NCI-H345 treated with DMSO at 0.1 percent for 48 hours (cell line): ENCODE measurements around the gene CACNB3.
"Not testable (repeated sequence)": the region's sequence is repeated elsewhere in the genome, so short reads cannot be mapped to it uniquely, and the experiment has no call there.

Source experiments
- DNase-seq: peaks from one replicate; lab custom pipeline; 2025; ENCODE audit not compliant: unreplicated experiment; lab: John Stamatoyannopoulos, UW

The CACNB3 gene

DNA sequence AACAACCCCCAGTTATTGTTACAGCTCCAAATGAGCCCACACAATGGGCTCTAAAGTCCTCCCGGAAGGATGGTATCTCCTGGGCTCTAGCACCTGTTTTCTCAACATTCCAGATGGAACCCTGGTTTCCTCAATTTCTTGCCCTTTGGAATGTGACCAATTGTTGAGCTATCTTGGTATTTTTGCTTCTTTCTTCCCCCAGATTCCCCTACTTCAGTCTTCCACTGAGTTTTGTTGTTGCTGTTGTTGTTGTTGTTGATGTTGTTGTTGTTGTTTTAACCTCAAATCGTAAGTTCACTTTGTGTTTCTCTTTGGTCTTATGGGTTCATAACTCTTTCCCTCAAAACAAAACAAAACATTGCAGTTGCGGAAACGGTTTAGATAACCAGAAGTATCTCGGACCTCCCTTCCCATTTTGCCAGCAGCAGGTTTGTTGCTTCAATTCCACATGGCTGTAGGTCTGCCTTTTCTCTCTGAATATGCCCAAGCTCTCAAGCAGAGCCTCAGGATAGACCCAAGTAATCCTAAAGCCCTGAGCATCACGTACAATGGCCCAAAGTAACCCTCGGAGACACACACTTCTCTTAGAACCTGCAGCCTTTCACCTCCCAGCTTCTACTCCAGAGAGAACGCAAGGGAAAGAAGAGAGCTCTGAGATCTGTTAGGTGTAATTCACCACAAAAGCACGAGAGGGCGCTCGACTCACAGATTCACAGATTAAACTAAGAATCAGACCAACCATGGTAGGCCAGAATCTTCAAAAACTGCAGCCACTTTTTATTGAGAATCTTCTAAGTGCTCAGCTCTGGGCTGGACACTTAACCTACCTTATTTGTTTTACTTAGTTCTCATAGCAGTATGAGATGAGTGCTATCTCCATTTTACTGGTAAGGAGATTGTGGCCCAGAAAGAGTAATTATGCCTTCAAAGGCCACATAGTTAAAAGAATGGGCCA lies 34.7 kb downstream of the CACNB3 start:
- peak; percentile 22 for DNase-seq

DNA sequence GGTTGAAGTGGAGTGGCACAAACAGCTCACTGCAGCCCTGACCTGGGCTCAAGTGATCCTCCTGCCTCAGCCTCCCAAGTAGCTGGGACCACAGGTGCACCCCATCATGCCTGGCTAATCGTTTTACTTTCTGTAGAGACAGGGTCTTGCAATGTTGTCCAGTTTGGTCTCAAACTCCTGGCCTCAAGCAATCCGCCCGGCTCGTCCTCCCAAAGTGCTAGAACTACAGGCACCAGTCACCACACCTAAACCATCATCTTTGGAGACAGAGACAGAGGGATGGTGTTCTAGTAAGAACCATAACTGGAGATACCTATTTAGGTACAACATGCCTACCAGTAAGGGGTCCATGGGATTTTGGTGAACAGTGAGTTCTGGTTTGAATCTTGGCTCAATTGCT lies 36.2 kb downstream of the CACNB3 start:
- no peak for DNase-seq

DNA sequence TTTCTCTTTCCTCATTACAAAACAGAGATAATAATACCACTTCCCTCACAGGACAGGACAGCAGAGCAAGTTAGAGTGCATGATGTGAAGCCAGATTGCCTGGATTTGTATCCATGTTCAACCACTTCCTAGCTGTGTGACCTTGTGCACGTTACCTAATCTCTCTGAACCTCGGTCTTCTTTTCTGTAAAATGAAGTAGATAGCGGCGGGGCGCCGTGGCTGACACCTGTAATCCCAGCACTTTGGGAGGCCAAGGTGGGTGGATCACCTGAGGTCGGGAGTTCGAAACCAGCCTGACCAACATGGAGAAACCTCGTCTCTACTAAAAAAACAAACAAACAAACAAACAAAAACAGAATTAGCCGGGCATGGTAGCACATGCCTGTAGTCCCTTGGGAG lies 36.6 kb downstream of the CACNB3 start:
- not testable (repeated sequence) for DNase-seq

DNA sequence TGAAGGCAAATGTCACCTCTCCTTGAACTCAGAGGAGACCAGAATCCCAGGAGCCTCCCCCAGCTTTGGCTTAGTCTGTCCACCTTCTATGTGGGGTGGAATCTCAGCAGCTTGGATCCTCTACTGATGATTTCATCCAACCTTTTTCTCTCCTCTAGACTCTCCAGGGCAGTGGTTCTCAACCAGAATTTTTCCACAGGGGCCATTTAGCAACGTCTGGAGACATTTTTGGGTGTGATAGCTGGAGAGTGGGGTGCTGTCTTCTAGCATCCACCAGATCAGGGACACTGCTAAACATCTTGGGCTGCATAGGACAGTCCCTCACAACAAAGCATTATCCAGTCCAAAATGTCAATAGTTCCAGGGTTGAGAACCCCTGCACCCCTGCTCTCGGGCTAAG lies 38.1 kb downstream of the CACNB3 start:
- DNase-seq: no peak

DNA sequence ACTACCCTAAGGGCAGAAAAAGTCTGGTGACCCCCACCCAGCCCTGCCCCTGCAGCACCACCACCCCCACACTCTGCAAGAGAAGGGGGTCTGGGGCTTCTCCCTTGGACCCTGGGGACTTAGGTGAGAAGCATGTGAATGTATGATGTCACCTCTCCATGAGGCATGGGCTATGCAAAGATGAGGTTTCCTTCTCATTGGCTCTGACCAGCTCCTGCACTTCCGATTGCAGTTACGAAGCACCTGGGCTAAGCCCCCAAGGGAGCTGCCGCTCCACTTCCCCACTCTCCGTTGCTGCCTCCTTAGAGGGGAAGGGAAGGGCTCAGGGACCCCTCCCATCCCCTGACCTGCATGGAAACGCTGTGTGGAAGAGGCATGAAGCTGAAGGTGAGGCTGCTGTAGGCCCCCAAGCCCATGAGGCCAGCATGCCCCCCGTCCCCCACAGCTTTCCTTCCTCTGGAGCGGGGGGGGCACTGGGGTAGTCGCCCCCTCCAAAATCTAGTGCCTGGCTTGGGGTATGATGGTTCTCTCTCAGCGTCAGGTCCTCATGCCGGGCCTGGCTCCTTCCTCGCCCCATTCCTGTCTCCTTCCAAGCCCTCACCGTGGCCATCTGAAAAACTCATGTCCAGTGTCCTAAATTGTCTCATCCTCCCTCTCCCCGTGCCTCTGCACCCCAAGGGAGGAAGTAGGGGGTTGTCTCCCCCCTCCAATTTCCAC lies 39.1 kb downstream of the CACNB3 start:
- no peak for DNase-seq

DNA sequence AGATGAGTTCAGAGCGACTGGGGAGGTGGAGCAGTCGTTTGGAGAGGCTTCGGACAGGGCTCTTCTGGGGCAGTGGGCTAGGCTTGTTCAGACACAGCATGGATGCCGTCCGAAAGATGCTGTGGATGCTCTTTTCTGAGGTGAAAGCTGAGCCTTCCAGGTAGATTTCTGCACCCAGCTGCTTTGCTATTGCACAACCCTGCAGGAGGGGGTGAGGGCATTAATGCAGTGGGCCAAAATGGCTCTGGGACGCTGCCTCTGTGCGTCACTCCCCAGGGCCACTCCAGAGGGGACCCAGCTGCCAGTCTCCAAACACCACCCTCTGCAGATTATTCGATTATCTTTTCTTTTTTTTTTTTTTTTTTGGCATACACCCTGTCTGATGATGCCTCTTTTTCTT lies 39.7 kb downstream of the CACNB3 start:
- no peak for DNase-seq

DNA sequence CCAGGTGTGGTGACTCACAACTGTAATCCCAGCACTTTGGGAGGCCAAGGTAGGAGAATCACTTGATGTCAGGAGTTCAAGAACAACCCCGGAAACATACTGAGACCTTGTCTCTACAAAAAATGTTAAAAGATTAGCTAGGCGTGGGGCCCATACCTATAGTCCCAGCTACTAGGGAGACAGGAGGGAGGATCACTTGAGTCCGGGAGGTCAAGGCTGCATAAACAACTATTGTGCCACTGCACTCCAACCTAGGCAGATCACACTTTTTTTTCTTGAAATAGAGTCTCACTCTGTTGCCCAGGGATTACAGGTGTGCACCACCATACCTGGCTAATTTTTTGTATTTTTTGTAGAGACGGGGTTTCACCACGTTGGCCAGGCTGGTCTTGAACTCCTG lies 41.3 kb downstream of the CACNB3 start:
- DNase-seq: no peak

DNA sequence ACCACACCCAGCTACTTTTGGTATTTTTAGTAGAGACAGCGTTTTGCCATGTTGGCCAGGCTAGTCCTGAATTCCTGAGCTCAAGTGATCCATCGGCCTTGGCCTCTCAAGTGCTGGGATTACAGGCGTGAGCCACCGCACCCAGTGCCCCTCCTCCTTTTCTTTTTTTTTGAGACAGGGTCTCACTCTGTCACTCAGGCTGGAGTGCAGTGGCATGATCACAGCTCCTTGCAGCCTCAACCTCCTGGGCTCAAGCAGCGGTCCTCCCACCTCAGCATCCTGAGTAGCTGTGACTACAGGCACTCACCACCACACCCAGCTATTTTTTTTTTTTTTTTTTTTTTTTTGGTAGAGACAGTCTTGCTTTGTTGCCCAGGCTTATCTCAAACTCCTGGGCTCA lies 41.9 kb downstream of the CACNB3 start:
- not testable (repeated sequence) for DNase-seq

DNA sequence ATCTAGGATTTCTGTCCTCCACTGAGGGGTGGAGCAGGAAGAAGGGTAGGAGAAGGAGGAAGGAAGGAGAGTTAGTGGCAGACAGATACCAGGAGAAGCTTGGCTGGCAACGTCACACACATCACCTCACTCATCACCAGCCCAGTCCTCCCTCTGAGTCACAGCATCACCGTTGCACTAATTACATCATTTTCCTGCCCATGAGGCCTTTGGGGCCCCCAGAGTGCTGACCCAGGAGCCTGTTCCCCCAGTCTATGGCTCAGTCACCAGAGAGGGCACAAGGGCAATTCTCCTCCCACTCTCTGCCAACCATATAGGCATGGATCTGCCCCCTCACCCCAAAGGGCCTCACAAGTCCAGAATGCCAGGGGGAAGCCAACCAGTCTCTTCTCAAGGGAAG lies 42.8 kb downstream of the CACNB3 start:
- DNase-seq: no peak

DNA sequence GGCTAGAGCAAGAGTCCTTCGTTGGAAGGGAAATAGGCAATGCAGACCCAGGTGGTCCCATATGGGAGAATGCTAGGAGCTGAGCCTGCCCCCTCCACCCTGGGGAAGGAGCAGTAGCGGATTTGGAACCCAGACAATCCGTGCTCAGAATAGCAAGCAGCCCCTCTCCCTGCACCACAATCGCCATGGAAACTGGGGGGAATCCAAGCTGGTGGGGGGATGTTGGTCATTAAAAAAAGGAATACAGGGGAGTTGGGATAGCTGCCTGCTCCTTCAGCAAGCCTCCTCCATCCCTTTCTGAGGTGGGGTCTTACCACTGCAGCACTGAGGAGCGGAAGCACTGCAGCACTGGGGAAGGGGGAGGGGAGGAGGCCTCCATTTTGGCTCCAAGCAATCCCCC lies 44.5 kb downstream of the CACNB3 start:
- DNase-seq: no peak

DNA sequence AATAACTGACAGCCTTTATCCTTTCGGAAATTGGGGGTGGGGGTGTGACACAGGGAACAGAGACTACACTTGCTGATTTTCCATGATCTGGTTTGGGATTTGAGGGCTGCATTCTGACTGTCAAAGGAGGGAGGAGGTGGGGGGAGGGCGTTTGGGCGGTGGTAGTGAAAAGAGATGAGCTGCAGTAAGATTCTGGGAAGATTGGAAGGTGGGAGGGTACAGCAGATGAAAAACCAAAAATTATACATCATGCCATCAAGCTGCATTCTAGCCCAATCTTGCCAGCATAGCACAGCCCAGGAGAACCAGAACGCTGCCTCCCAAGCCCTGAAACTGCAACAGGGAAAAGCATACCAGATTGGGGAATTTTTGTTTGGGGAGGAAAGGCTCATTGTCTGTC lies 45.0 kb downstream of the CACNB3 start:
- DNase-seq: no peak

DNA sequence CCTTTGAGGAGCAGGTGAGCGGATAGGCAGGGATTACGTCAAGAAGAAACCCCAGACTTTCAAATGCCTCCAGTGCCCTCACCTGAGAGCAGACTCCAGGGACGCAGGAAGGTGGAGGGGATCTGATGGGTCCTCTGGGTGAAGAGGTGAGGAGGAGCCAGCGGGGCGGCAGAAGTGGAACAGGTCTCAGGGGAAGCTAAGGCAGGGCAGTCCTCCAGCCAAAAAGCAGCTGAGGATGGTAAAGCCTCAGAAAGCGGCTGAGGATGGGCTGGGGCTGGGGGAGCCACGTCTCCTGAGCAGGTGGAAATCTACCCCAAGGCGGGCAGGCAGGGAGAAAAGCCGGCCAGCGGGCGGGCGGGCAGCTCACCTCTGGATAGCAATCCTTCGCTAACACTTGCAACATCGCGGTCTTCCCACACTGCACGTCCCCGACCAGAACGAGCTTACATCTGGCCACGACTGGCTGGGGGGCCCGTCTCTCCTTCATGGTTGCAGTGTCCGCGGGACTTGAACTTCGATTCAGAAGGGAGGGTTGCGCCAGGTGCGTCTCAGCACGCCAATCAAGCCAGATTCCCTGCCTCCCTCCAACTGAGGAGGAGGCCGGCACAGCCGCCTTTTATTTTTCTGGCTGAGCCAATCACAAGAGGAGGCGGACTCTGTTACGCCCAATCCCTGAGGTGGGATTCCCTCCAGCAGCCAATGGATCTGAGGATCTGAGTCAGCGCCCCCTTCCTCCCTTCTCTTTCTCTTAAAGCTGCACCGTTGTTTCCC lies 47.2 kb downstream of the CACNB3 start, which contains the start of gene RND1:
Gene RND1, minus strand, starts transcription at position 590 of the 771 bp plus-strand sequence. Its CDS starts 103 bp downstream, at position 487.
- DNase-seq: peak; percentile 56

DNA sequence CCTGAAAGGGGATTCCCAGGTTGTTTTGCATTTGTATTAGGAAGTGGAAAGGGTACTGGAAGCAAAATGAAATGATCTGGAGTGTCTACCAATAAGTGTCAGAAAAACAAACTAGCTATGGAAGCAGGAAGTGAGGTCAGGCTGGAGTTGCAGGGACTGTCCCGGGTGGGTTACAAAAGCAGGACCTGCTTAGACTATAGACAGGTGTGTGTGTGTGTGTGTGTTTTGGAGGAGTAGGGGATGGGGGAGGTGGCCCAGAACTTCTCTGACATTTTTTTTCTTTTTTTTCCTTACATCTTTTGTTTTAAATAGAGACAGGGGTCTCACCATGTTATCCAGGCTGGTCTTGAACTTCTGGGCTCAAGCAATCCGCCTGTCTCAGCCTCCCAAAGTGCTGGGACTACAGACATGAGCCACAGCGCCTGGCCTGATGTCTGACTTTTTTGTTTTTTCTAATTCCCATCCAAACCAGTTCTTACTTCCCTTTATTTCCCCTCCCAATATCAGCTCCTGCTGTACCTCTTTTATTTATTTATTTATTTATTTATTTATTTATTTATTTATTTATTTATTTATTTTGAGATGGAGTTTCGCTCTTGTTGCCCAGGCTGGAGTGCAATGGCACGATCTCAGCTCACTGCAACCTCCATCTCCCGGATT lies 47.9 kb downstream of the CACNB3 start:
- DNase-seq: no peak

DNA sequence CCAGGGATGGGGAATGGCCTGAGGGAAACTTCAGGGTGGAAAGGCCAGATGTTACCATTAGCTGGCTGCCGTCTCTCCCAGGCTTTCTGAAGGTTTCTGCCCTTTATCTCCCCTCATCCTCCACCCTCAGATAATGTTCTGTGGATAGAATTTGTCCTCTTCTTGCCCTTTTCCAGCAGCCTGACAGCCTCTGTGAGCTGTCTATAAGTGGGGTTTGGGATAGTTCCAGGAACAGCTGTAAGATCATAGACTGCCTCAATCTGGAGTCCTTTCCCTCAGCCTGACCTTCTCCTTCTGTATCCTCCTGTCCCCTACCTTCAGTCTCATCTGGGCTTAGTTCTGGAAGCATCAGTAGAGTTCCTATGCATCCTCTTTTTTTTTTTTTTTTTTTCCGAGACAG lies 50.2 kb downstream of the CACNB3 start:
- no peak for DNase-seq

DNA sequence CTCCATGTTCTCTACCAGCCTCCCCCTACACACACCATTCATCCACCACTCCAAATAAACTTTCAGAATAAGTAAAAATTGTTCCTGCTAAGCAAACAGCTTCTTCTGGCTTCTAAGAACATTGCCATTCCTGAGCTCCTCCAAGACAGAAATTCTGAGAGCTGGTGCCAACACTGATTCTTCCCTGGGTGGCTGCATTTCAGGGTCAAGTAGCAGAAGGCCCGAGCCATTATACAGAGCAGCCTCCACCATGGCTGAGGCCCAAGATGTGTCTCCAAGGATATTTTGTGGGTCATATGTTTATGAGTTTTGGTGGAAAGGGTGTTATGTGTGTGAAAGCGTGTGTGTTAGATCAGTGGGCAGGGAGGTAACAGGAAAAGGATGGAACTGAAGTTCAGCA lies 50.9 kb downstream of the CACNB3 start:
- DNase-seq: no peak

DNA sequence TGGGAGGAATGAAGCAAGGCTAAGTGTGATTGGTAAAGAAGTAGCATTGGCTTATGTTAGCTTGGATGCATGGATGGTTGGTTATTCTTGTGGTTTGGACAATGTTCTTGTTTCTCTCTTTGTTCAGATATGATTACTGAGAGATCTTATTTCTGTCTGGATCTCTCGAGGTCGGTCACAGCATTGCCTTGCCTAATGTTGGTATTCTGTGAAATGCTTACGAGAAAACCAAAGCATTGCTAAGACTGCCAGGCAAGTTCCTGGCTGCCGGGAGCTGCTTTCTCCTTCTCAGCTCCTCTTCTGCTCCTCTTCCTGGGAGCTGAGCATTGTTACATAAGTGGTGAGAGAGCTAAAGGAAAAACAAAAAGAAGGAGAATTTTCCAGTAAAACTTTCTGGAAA lies 54.8 kb downstream of the CACNB3 start:
- DNase-seq: no peak

DNA sequence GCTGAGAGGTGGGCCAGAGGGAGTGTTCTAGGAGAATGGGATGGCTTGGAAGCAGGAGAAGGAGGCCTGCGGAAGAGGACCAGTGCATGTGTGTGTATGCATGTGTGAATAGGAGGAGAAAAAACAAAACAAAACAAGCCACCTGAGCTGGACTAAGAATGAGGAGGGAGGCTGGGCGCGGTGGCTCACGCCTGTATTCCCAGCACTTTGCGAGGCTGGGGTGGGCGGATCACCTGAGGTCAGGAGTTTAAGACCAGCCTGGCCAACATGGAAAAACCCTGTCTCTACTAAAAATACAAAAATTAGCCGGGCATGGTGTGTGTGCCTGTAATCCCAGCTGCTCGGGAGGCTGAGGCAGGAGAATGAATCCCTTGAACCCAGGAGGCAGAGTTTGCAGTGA lies 55.2 kb downstream of the CACNB3 start:
- DNase-seq: not testable (repeated sequence)

DNA sequence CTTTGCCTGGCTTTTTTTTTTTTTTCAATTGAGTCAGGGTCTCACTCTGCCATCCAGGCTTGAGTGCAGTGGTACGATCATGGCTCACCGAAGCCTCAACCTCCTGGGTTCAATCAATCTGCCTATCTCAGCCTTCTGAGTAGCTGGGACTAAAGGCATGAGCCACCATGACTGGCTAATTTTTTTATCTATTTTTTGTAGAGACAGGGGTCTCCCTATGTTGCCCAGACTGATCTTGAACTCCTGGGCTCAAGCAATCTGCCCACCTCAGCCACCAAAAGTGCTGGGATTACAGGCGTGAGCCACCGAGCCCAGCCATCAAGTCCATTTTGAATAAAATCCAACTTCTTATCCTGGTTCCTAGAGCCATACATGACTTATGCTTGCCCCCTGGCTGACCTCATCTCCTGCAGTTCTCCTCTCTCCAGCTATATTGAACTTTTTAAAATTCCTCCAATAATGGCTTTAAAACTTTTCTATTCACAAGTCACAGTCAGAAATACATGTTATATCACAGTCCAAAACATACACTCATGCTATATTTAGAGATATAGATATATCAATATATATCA lies 57.7 kb downstream of the CACNB3 start:
- no peak for DNase-seq
